ENCODE results near the gene TCF3.
"Not testable (repeated sequence)": the region's sequence is repeated elsewhere in the genome, so short reads cannot be mapped to it uniquely, and the experiment has no call there.

Gene TCF3

DNA sequence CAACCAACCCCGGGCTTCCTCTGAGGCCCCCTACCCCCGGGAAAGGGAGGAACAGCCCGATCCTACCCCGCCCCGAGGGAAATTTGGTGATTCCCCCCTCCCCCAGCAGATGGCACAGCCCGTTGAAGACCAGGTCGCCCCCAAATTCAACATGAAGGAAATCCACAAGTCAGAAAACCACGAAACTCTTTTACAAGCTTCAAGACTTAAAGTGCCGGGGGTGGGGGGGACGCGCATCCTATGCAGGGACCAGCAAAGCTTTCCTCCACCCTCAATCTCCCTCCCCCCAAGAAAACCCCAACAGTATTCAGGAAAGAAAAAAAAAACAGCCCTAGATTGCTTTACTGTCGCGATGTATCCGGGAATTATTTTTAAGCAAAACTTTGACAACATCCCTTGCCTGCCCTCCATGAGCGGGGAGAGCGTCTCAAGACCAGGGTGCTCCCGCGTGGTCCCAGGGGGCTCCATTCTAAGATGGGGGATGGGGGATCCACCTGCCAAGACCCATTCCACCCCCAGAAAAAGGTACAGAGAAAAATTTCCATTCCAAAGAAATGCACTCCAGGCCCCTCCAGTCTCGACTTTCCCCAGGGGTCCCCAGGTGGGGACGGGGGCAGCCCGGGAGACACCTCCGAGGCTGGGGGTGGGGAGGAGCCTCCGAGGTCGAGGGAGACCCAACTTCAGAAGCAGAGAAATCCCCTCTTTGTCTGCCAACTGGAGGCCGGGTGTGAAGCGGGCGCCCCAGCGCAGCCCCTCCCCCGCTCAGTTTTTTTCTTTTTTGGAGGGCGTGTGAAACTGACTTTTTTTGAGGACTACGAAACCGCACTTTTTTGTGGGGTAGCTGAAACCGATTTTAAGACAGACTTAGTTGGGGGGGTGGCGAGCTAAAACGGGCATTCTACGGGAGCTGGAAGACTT, 1.5 kb downstream of the TCF3 start:
- DNase-seq (ENCODE audit: low read depth): peak; percentile 42

- no peak for DNase-seq (ENCODE audit: low read depth)
These were observed 2.4 kb downstream of the TCF3 start for GRCh38 chr19:1649706-1650649.

DNA sequence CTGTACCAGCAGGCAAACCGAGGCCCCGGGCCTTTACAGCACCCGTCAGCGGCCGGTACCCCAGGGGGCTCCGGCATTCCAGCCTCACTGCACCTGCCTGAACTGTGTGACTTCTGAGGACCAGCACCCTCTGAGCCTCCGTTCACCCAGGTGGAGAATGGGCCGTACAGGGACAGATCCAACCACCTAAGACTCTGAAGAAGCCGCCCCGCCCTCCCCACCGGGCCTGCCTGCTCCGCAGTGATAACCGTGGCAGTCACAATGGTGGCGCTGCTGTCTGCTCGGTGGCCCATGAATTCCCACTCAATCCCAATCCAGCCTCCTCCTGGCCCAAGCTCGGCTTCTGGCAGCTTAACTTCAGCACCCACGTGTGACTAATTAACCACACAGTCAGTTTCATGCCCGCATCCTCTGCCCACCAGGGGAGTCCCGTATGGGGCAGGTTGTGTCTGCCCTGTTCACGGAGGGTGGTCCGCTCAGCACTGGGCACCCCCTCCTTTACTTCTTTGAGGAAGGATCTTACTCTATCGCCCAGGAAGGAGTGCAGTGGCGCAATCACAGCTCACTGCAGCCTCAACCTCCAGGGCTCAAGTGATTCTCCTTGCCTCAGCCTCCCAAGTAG, 3.4 kb downstream of the TCF3 start:
- DNase-seq (ENCODE audit: low read depth): no peak

- no peak for DNase-seq (ENCODE audit: low read depth)
These were observed 4.0 kb downstream of the TCF3 start for GRCh38 chr19:1648459-1648849.

GRCh38 chr19:1647501-1648458, 4.6 kb downstream of the TCF3 start:
- DNase-seq (ENCODE audit: low read depth): no peak

DNA sequence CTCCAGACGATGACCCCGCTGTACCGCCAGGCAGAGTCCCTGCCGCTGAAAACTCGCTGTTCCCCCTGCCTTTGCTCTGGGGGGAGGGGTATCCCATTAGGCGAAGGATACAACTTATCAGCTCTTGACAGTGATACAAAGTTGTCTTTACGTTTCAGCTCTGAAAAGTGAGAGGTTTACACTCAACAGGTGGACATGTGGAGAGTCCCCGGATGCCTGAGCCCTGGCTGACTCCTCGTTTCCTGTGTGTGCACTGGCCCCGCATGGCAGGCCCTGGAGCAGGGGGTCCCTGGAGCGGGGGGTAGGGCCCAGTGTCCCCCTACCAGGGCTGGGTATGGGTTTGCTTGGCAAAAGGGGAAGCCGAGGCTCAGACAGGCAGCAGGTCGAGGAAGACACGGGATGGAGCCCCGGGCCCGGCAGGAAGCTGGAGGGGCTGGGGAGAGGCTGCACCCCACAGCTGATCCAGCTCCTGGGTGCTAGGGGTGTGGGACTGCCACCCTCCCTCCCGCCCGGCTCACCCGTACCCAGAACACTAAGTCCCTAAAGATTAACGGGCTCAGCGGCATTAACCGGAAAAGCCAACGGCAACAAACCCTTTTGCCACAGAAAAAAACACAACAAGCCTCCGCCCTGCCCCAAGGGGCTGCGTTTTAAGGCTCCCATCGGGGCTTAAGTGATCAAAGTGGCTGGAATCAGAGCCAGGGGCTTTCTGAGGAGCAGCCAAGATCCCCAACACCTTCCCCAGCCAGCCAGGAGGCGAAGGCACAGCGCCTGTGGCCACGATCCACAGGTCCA, 5.6 kb downstream of the TCF3 start:
- no peak for DNase-seq (ENCODE audit: low read depth)

- DNase-seq (ENCODE audit: low read depth): no peak
These were observed 6.3 kb downstream of the TCF3 start for GRCh38 chr19:1646149-1646548.

- DNase-seq (ENCODE audit: low read depth): no peak
These were observed 7.1 kb downstream of the TCF3 start for GRCh38 chr19:1645299-1645698.

- no peak for DNase-seq (ENCODE audit: low read depth)
These were observed 8.3 kb downstream of the TCF3 start for GRCh38 chr19:1644070-1644469.

- DNase-seq (ENCODE audit: low read depth): not testable (repeated sequence)
These were observed 11.4 kb downstream of the TCF3 start for GRCh38 chr19:1640893-1641448.

DNA sequence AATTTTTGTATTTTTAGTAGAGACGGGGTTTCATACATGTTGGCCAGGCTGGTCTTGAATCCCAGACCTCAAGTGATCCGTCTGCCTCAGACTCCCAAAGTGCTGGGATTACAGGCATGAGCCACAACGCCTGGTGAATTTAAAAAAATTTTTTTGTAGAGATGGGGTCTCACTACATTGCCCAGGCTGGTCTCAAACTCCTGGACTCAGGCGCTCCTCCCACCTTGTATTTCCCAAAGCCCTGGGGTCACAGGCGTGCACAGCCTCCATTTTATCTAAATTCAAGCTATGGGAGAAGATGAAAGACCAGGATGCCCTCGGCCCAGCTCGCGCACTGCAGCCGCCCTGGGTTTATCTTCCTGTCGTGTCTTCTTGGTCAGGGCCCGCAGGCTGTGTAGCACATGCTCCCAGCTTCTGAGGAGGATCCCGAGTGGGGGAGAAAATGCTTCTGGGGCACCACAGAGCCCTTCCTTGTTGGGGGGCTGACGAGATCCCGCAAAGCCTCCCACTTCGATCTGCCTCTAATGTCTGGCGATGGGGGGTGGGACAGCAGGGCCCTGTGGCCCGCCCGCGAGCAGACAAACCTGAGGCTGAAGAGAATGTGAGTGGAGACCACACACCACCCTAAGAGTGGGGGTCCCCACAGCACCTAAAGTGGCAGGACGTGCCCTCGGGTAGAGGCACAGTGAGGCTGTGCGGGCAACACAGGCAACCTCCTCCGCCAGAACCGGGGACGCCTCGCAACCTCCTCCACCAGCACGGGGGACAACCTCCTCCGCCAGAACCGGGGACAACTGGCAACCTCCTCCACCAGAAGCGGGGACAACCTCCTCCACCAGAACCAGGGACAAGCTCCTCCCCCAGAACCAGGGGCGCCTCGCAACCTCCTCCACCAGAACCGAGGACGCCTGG, 15.8 kb downstream of the TCF3 start:
- DNase-seq (ENCODE audit: low read depth): no peak

GRCh38 chr19:1634938-1635243, 17.5 kb downstream of the TCF3 start:
- DNase-seq (ENCODE audit: low read depth): no peak

DNA sequence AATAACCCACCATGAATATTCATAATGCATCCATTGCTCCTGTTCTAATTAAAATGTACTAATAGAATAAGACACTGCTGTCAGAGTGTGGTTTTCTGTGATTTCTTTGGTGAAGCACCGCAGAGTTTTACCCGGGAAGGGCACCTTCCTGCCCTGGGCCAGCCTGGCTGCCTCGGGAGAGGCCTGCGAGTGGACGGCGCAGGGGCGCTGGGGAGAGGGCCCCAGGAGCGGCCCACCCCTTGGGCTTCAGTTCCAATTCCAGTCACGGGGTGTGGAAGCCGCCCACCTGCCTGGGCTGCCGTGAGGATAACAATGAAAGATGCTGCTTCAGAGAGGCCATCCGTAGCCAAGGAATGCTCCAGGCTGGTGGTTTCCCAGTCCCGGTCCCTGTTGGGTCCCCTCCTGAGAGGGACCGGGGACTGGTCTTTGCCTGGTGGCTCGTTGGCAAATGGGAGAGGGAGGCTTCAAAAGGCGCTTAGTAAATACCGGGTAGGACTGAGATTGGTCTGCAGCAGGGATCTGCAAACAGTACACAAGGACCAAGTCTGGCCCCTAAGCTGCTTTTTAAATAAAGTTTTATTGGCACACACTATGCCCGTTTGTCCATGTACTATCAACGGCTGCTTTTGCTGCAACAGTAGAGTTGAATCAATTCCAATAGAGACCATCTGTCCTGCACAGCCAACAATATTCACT, 18.0 kb downstream of the TCF3 start:
- no peak for DNase-seq (ENCODE audit: low read depth)

DNA sequence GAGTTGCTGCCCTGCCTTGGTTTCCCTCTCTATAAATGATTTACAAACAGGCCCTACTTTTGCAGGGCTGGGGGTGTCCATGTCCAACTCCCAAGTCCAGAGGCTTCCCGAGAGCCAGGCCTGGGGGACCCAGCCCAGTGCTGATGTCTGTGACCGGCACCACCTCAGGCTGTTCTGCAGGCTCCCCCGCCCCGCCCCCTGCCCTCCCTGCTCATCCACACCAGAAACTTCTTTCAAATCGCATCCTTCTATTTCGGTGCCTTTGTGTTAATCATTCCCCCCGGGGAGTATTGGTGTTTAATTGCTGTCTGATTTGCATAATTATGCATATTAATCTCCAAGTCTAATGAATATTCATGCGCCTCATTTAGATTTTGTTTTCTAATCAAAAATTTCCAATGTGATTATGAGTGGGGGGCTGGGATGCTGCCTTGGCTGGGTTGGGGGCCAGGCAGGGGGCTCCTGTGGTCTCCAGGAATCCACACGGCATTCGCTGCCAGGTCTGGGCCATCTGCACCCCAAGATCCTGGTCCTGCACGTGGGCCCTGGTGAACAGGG, 19.1 kb downstream of the TCF3 start:
- no peak for DNase-seq (ENCODE audit: low read depth)

- DNase-seq (ENCODE audit: low read depth): no peak
These were observed 19.8 kb downstream of the TCF3 start for GRCh38 chr19:1632462-1633268.

DNA sequence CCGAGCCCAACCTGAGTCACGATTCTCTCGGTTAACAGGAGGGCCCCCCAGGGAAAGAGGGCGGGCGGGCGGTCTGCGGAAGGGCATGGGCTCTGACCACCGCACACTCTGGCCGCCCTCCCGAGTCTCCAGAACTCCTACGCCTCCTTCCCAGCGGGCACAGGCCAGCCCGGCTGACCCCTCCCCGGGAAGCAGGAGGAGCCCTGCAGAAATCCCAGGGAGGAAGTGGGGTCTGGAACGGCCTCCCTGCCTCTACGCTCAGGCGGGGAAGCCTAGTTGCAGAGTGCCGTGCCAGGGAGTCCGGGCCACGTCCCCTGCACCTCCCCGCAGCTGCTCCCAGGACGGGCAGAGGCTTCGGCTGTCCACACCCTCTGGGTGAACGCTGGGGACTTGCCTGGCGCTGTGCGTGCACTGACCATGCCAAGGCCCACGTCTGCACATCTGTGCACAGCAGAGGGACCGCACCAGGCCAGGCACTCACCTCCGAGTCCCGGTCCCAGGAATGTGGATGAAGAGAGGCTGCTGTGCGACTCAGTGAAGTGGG, 20.8 kb downstream of the TCF3 start:
- no peak for DNase-seq (ENCODE audit: low read depth)

GRCh38 chr19:1630811-1631210, 21.6 kb downstream of the TCF3 start:
- no peak for DNase-seq (ENCODE audit: low read depth)
